Measurements from ENCODE around the gene PRKN.

GRCh38 chr6:161963181-161963580 is 764.4 kb downstream of the PRKN start:
- TF ChIP-seq CTCF (IDR thresholded peaks at IDR 0.05) (no peak), ZFX (IDR thresholded peaks at IDR 0.05; ENCODE audit: borderline replicate concordance) (no peak)

All from 22Rv1 (cell line).